ENCODE results near the gene ANKRD12.
"Not testable (repeated sequence)": the region's sequence is repeated elsewhere in the genome, so short reads cannot be mapped to it uniquely, and the experiment has no call there.

ANKRD12 gene

GRCh38 chr18:9146224-9146623 is 9.6 kb downstream of the ANKRD12 start:
- H3K36me3 ChIP-seq (ENCODE audit: control insufficient read depth, insufficient read depth, low read length) = no peaks in the 10 kb centered on the region
- no peak overlapping the region for H3K4me3 ChIP-seq (ENCODE audit: low read depth, low read length)
- H3K9me3 ChIP-seq (ENCODE audit: control insufficient read depth, insufficient read depth, low read length) = no peaks in the 10 kb centered on the region
- peaks cover 14% of the 10 kb centered on the region; the same call in 1 of the 2 replicates for H3K4me1 ChIP-seq (ENCODE audit: control insufficient read depth, insufficient read depth, low read length)
- no peak overlapping the region for H3K9ac ChIP-seq (ENCODE audit: low read depth, low read length)
- no peak overlapping the region for H3K27ac ChIP-seq (ENCODE audit: low read depth, low read length)
- no peaks in the 10 kb centered on the region for H3K27me3 ChIP-seq (ENCODE audit: control insufficient read depth, insufficient read depth, low read length)

- H3K27me3 ChIP-seq (ENCODE audit: control insufficient read depth, insufficient read depth, low read length) = no peaks in the 10 kb centered on the region
- no peak overlapping the region for H3K9ac ChIP-seq (ENCODE audit: low read depth, low read length)
- H3K36me3 ChIP-seq (ENCODE audit: control insufficient read depth, insufficient read depth, low read length) = no peaks in the 10 kb centered on the region
- no peaks in the 10 kb centered on the region for H3K9me3 ChIP-seq (ENCODE audit: control insufficient read depth, insufficient read depth, low read length)
- no peak overlapping the region for H3K4me3 ChIP-seq (ENCODE audit: low read depth, low read length)
- H3K4me1 ChIP-seq (ENCODE audit: control insufficient read depth, insufficient read depth, low read length) = peaks cover 10% of the 10 kb centered on the region; the same call in 1 of the 2 replicates
- H3K27ac ChIP-seq (ENCODE audit: low read depth, low read length) = peak overlapping the region; percentile 55
Measured at GRCh38 chr18:9147440-9148202, 11.0 kb downstream of the ANKRD12 start.

GRCh38 chr18:9148203-9148552 is 11.6 kb downstream of the ANKRD12 start:
- H3K27ac ChIP-seq (ENCODE audit: low read depth, low read length) = no peak overlapping the region
- peaks cover 10% of the 10 kb centered on the region; the same call in 1 of the 2 replicates for H3K4me1 ChIP-seq (ENCODE audit: control insufficient read depth, insufficient read depth, low read length)
- no peaks in the 10 kb centered on the region for H3K36me3 ChIP-seq (ENCODE audit: control insufficient read depth, insufficient read depth, low read length)
- no peak overlapping the region for H3K9ac ChIP-seq (ENCODE audit: low read depth, low read length)
- H3K4me3 ChIP-seq (ENCODE audit: low read depth, low read length) = no peak overlapping the region
- no peaks in the 10 kb centered on the region for H3K9me3 ChIP-seq (ENCODE audit: control insufficient read depth, insufficient read depth, low read length)
- H3K27me3 ChIP-seq (ENCODE audit: control insufficient read depth, insufficient read depth, low read length) = no peaks in the 10 kb centered on the region

- Histone ChIP-seq H3K9me3 (ENCODE audit: control insufficient read depth, insufficient read depth, low read length) (no peaks in the 10 kb centered on the region), H3K4me1 (ENCODE audit: control insufficient read depth, insufficient read depth, low read length) (peaks cover 10% of the 10 kb centered on the region; the same call in 1 of the 2 replicates), H3K27ac (ENCODE audit: low read depth, low read length) (no peak overlapping the region)
Measured at GRCh38 chr18:9150121-9150520, 13.5 kb downstream of the ANKRD12 start.

GRCh38 chr18:9153256-9153655 is 16.7 kb downstream of the ANKRD12 start:
- Histone ChIP-seq H3K36me3 (ENCODE audit: control insufficient read depth, insufficient read depth, low read length) (no peaks in the 10 kb centered on the region), H3K4me1 (ENCODE audit: control insufficient read depth, insufficient read depth, low read length) (peaks cover under 1% of the 10 kb centered on the region; the same call in 1 of the 2 replicates), H3K9ac (ENCODE audit: low read depth, low read length) (no peak overlapping the region), H3K9me3 (ENCODE audit: control insufficient read depth, insufficient read depth, low read length) (no peaks in the 10 kb centered on the region), H3K27me3 (ENCODE audit: control insufficient read depth, insufficient read depth, low read length) (no peaks in the 10 kb centered on the region), H3K4me3 (ENCODE audit: low read depth, low read length) (no peak overlapping the region), H3K27ac (ENCODE audit: low read depth, low read length) (no peak overlapping the region)

More at GRCh38 chr18:9150121-9150520, 13.5 kb downstream of the ANKRD12 start:
- Histone ChIP-seq H3K27me3 (ENCODE audit: control insufficient read depth, insufficient read depth, low read length) (no peaks in the 10 kb centered on the region), H3K4me3 (ENCODE audit: low read depth, low read length) (no peak overlapping the region), H3K36me3 (ENCODE audit: control insufficient read depth, insufficient read depth, low read length) (no peaks in the 10 kb centered on the region), H3K9ac (ENCODE audit: low read depth, low read length) (no peak overlapping the region)

- Histone ChIP-seq H3K27ac (ENCODE audit: low read depth, low read length) (no peak overlapping the region), H3K27me3 (ENCODE audit: control insufficient read depth, insufficient read depth, low read length) (no peaks in the 10 kb centered on the region), H3K36me3 (ENCODE audit: control insufficient read depth, insufficient read depth, low read length) (no peaks in the 10 kb centered on the region), H3K9me3 (ENCODE audit: control insufficient read depth, insufficient read depth, low read length) (no peaks in the 10 kb centered on the region), H3K9ac (ENCODE audit: low read depth, low read length) (no peak overlapping the region), H3K4me3 (ENCODE audit: low read depth, low read length) (no peak overlapping the region), H3K4me1 (ENCODE audit: control insufficient read depth, insufficient read depth, low read length) (no peaks in the 10 kb centered on the region)
Measured at GRCh38 chr18:9156604-9157249, 20.1 kb downstream of the ANKRD12 start.

- H3K4me1 ChIP-seq (ENCODE audit: control insufficient read depth, insufficient read depth, low read length) = no peaks in the 10 kb centered on the region
- H3K9ac ChIP-seq (ENCODE audit: low read depth, low read length) = no peak overlapping the region
- no peak overlapping the region for H3K4me3 ChIP-seq (ENCODE audit: low read depth, low read length)
- H3K27me3 ChIP-seq (ENCODE audit: control insufficient read depth, insufficient read depth, low read length) = no peaks in the 10 kb centered on the region
- H3K36me3 ChIP-seq (ENCODE audit: control insufficient read depth, insufficient read depth, low read length) = no peaks in the 10 kb centered on the region
- H3K9me3 ChIP-seq (ENCODE audit: control insufficient read depth, insufficient read depth, low read length) = no peaks in the 10 kb centered on the region
- H3K27ac ChIP-seq (ENCODE audit: low read depth, low read length) = no peak overlapping the region
Measured at GRCh38 chr18:9157806-9158205, 21.2 kb downstream of the ANKRD12 start.

- no peaks in the 10 kb centered on the region for H3K36me3 ChIP-seq (ENCODE audit: control insufficient read depth, insufficient read depth, low read length)
- H3K9ac ChIP-seq (ENCODE audit: low read depth, low read length) = no peak overlapping the region
- no peaks in the 10 kb centered on the region for H3K27me3 ChIP-seq (ENCODE audit: control insufficient read depth, insufficient read depth, low read length)
- H3K4me3 ChIP-seq (ENCODE audit: low read depth, low read length) = no peak overlapping the region
- H3K9me3 ChIP-seq (ENCODE audit: control insufficient read depth, insufficient read depth, low read length) = no peaks in the 10 kb centered on the region
- H3K27ac ChIP-seq (ENCODE audit: low read depth, low read length) = no peak overlapping the region
- no peaks in the 10 kb centered on the region for H3K4me1 ChIP-seq (ENCODE audit: control insufficient read depth, insufficient read depth, low read length)
Measured at GRCh38 chr18:9160014-9160413, 23.4 kb downstream of the ANKRD12 start.

- H3K4me3 ChIP-seq (ENCODE audit: low read depth, low read length); H3K9me3 ChIP-seq (ENCODE audit: control insufficient read depth, insufficient read depth, low read length); H3K4me1 ChIP-seq (ENCODE audit: control insufficient read depth, insufficient read depth, low read length); H3K36me3 ChIP-seq (ENCODE audit: control insufficient read depth, insufficient read depth, low read length); H3K9ac ChIP-seq (ENCODE audit: low read depth, low read length); H3K27me3 ChIP-seq (ENCODE audit: control insufficient read depth, insufficient read depth, low read length); H3K27ac ChIP-seq (ENCODE audit: low read depth, low read length): not testable (repeated sequence)
Measured at GRCh38 chr18:9162663-9163062, 26.1 kb downstream of the ANKRD12 start.

GRCh38 chr18:9164149-9164548 is 27.6 kb downstream of the ANKRD12 start:
- H3K36me3 ChIP-seq (ENCODE audit: control insufficient read depth, insufficient read depth, low read length); H3K9ac ChIP-seq (ENCODE audit: low read depth, low read length); H3K9me3 ChIP-seq (ENCODE audit: control insufficient read depth, insufficient read depth, low read length); H3K27me3 ChIP-seq (ENCODE audit: control insufficient read depth, insufficient read depth, low read length); H3K4me3 ChIP-seq (ENCODE audit: low read depth, low read length); H3K4me1 ChIP-seq (ENCODE audit: control insufficient read depth, insufficient read depth, low read length); H3K27ac ChIP-seq (ENCODE audit: low read depth, low read length): not testable (repeated sequence)

GRCh38 chr18:9165883-9166282 is 29.3 kb downstream of the ANKRD12 start:
- H3K4me1 ChIP-seq (ENCODE audit: control insufficient read depth, insufficient read depth, low read length); H3K9me3 ChIP-seq (ENCODE audit: control insufficient read depth, insufficient read depth, low read length); H3K36me3 ChIP-seq (ENCODE audit: control insufficient read depth, insufficient read depth, low read length); H3K9ac ChIP-seq (ENCODE audit: low read depth, low read length); H3K4me3 ChIP-seq (ENCODE audit: low read depth, low read length); H3K27ac ChIP-seq (ENCODE audit: low read depth, low read length); H3K27me3 ChIP-seq (ENCODE audit: control insufficient read depth, insufficient read depth, low read length): not testable (repeated sequence)

All from HUES48 (cell line).